HepG2 (cell line): ENCODE data around the gene YIPF4. TPM values are rescaled to one million over a fixed set of nuclear protein-coding genes. Genes with fewer than 3 reads are reported as not detected.

Experiments used
- ARID4A ChIP-seq: sonication (generic); formaldehyde crosslinking; IDR thresholded peaks from 2 replicates; pipeline ENCODE4 v1.5.0; 2020; ENCODE audit warnings: mild to moderate bottlenecking, missing genetic modification reagents, borderline replicate concordance
- DNMT3B ChIP-seq: conservative IDR thresholded peaks from 2 replicates; pipeline ENCODE4 v1.6.1; 2016; ENCODE audit warnings: missing biosample characterization, control low read depth
- FOXO1 ChIP-seq: sonication (generic); formaldehyde crosslinking; IDR thresholded peaks from 2 replicates; pipeline ENCODE4 v1.4.0; 2020; ENCODE audit warnings: missing genetic modification reagents
- HNF1A ChIP-seq, 2 experiments: sonication (generic) in 1 of 2; formaldehyde crosslinking in 1 of 2; IDR thresholded peaks; 2 replicates each; pipeline versions ENCODE4 v1.4.0 to v1.6.1; 2016 to 2020; ENCODE audit warnings: borderline replicate concordance in 1 of 2, low read depth in 1 of 2, mild to moderate bottlenecking in 1 of 2, missing genetic modification reagents in 1 of 2
- ISL2 ChIP-seq: sonication (generic); formaldehyde crosslinking; IDR thresholded peaks from 2 replicates; pipeline ENCODE4 v1.5.0; 2020; ENCODE audit warnings: missing genetic modification reagents
- MAFK ChIP-seq, 2 experiments: IDR thresholded peaks in 1 of 2; conservative IDR thresholded peaks in 1 of 2; 2 replicates each; pipeline ENCODE4 v1.6.1; 2011; ENCODE audit warnings: improper control_type of control experiment in 2 of 2, low read length in 2 of 2
- MBD4 ChIP-seq: IDR thresholded peaks from 2 replicates; pipeline ENCODE4 v1.6.1; 2012; ENCODE audit warnings: low read length, inconsistent platforms, borderline replicate concordance
- MED1 ChIP-seq: sonication (generic); formaldehyde crosslinking; IDR thresholded peaks from 2 replicates; pipeline ENCODE4 v1.4.0; 2020; ENCODE audit warnings: missing genetic modification reagents
- MTA1 ChIP-seq: sonication (generic); formaldehyde crosslinking; IDR thresholded peaks from 2 replicates; pipeline ENCODE4 v1.4.0; 2020; ENCODE audit warnings: missing genetic modification reagents, mild to moderate bottlenecking, borderline replicate concordance
- NCOA1 ChIP-seq: sonication (generic); formaldehyde crosslinking; IDR thresholded peaks from 2 replicates; pipeline ENCODE4 v1.9.0; 2021; ENCODE audit warnings: missing genetic modification reagents
- NR2F6 ChIP-seq, 2 experiments: IDR thresholded peaks; 2 replicates each; pipeline ENCODE4 v1.6.1; 2016; ENCODE audit warnings: antibody characterized with exemption in 1 of 2, mild to moderate bottlenecking in 1 of 2
- SMAD3 ChIP-seq: sonication (generic); formaldehyde crosslinking; IDR thresholded peaks from 2 replicates; pipeline ENCODE4 v1.4.0; 2020; ENCODE audit warnings: missing genetic modification reagents
- TEF ChIP-seq: sonication (generic); formaldehyde crosslinking; IDR thresholded peaks from 2 replicates; pipeline ENCODE4 v1.5.0; 2020; ENCODE audit warnings: missing genetic modification reagents
- TOE1 ChIP-seq: sonication (generic); formaldehyde crosslinking; IDR thresholded peaks from 2 replicates; pipeline ENCODE4 v1.4.0; 2020; ENCODE audit warnings: mild to moderate bottlenecking, missing genetic modification reagents
- ZNF18 ChIP-seq: sonication (generic); formaldehyde crosslinking; IDR thresholded peaks from 2 replicates; pipeline ENCODE4 v1.8.0; 2022; ENCODE audit warnings: mild to moderate bottlenecking, missing genetic modification reagents; ENCODE audit not compliant: insufficient replicate concordance
- ZNF619 ChIP-seq: sonication (generic); formaldehyde crosslinking; IDR thresholded peaks from 2 replicates; pipeline ENCODE4 v1.4.0; 2020; ENCODE audit warnings: mild to moderate bottlenecking, missing genetic modification reagents
- polyA plus RNA-seq, 8 experiments: library from polyadenylated mRNA; depleted of rRNA in 3 of 8; stranded (reverse) in 7 of 8; unstranded in 1 of 8; fragments of >200 nt; fragmentation: Illumina TruSeq in 4 of 8; extraction: Trizol in 4 of 8; gene quantifications; 2 replicates each; pipeline versions ENCODE4 v1.2.1 to v1.2.3, GENCODE V29; 2011 to 2016; ENCODE audit warnings: low read depth in 4 of 8, missing spikeins in 1 of 8, mixed read lengths in 1 of 8; ENCODE audit not compliant: insufficient read depth in 1 of 8
- total RNA-seq, 5 experiments: library from RNA; depleted of rRNA; stranded (reverse); fragments of >200 nt; fragmentation: Illumina TruSeq; extraction: Trizol; gene quantifications; 2 replicates each; pipeline ENCODE4 v1.2.3, GENCODE V29; 2016; ENCODE audit warnings: low read depth in 1 of 5

Gene YIPF4
- total and polyA plus RNA-seq, 2 of the 13 experiments (the other 11 are each of a cell fraction or from before 2014, with no cell fraction given), result 19.0 to 43.9 TPM

GRCh38 chr2:32329180-32329980 is 51.7 kb downstream of the YIPF4 start (continued):
- TF ChIP-seq TEF, result 0 out of 2 replicates have a peak, but pooled peaks have one; percentile 32
- TF ChIP-seq MBD4, result peak; percentile 80; the same call in 1 of the 2 replicates
- TF ChIP-seq SMAD3 (CRISPR knock-in tag), result peak; percentile 84
- peak; percentile 50 for TF ChIP-seq ZNF18 (CRISPR knock-in tag)
- peak; percentile 86 for TF ChIP-seq ISL2 (CRISPR knock-in tag)
- peak; percentile 67; the same call in 1 of the 2 replicates for TF ChIP-seq ARID4A (CRISPR knock-in tag)
- TF ChIP-seq HNF1A (IDR thresholded peaks at IDR 0.05; ENCODE audit: low read depth), result peak; percentile 32; the same call in 1 of the 2 replicates
- peak; percentile 28; the same call in 1 of the 2 replicates for TF ChIP-seq HNF1A (CRISPR knock-in tag; IDR thresholded peaks at IDR 0.05; ENCODE audit: borderline replicate concordance)
- 0 out of 2 replicates have a peak, but pooled peaks have one; percentile 83 for TF ChIP-seq NCOA1 (CRISPR knock-in tag)
- TF ChIP-seq DNMT3B (CRISPR knock-in tag), result 0 out of 2 replicates have a peak, but pooled peaks have one; percentile 69
- peak; percentile 73 for TF ChIP-seq NR2F6 (IDR thresholded peaks at IDR 0.05)
- peak; percentile 83 for TF ChIP-seq NR2F6 (CRISPR knock-in tag; IDR thresholded peaks at IDR 0.05)
- TF ChIP-seq MAFK (conservative IDR thresholded peaks at IDR 0.05 in 1 of 2, IDR thresholded peaks at IDR 0.05 in 1 of 2; ENCODE audit: low read length in 2 of 2), result 0 out of 4 replicates have a peak, but pooled peaks of 1 of the 2 experiments have one; percentile 15
- TF ChIP-seq MTA1 (CRISPR knock-in tag), result peak; percentile 82
- peak; percentile 90; the same call in 1 of the 2 replicates for TF ChIP-seq FOXO1 (CRISPR knock-in tag)
- TF ChIP-seq TOE1, result peak; percentile 85; the same call in 1 of the 2 replicates
- peak; percentile 52; the same call in 1 of the 2 replicates for TF ChIP-seq ZNF619 (CRISPR knock-in tag)
- TF ChIP-seq MED1 (CRISPR knock-in tag), result peak; percentile 94
